Adrenal gland (tissue), 5 donors: ENCODE data around the gene DISP2.

Experiments
- CTCF ChIP-seq, 6 experiments: fragments of 450-650 bp in 4 of 6; fragments of 200-600 bp in 2 of 6; sonication (generic) in 1 of 6; IDR thresholded peaks; 1 replicate in 5 of 6; 2 replicates in 1 of 6; pipeline versions ENCODE4 v1.5.1 to v1.8.0; 2016 to 2021; ENCODE audit warnings: antibody characterized with exemption in 6 of 6, mild to moderate bottlenecking in 2 of 6, moderate library complexity in 1 of 6
- POLR2A ChIP-seq, 2 donors: fragments of 450-650 bp; IDR thresholded peaks; one replicate each; pipeline ENCODE4 v1.6.1; 2017; ENCODE audit warnings: antibody characterized with exemption in 2 of 2, mild to moderate bottlenecking in 2 of 2, moderate library complexity in 1 of 2
- donor health status: DM: no; HTN: no; CAD: no.

- TF ChIP-seq CTCF (IDR thresholded peaks at IDR 0.05) (no peak), POLR2A (IDR thresholded peaks at IDR 0.05) (no peak)
These were observed 49.4 kb downstream of the DISP2 start for GRCh38 chr15:40407330-40407990.
